ENCODE measurements around the gene TRIM36.

TRIM36 gene

DNA sequence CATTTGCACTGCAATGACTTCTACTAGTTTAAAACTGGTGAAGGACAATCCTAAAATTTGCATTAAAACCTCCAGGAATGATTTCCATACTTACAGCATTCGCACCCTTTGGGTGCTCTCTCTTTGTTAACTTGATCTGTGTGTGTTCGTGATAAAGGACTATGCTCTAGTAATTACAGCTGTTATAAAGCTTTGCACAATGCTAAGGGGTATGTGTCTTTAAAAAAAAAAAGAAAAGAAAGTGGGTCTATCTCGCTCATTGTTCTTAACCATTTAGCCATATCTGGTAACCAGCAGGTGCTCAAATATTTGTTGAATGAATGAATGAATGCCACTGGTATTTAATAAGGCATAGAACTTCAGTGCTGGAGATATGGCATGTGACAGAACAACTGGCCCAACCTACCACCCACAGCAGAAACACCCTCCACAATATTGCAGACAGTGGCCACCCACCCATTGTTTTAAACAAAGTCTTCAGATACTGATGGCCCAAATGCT is 8.7 kb downstream of the TRIM36 start:
- H3K27ac ChIP-seq, result no peak overlapping the region
- no peaks in the 10 kb centered on the region for H3K36me3 ChIP-seq (ENCODE audit: control insufficient read depth, insufficient read depth, low read length)
- H3K4me2 ChIP-seq (ENCODE audit: low read length), result no peak overlapping the region
- H3K79me2 ChIP-seq, result no peaks in the 10 kb centered on the region
- H3K4me1 ChIP-seq, result no peaks in the 10 kb centered on the region
- H3K9me3 ChIP-seq (ENCODE audit: control insufficient read depth, low read length), result no peaks in the 10 kb centered on the region
- H2AFZ ChIP-seq, result no peak overlapping the region
- no peaks in the 10 kb centered on the region for H3K27me3 ChIP-seq (ENCODE audit: control insufficient read depth, insufficient read depth, low read length)
- H3K9ac ChIP-seq, result no peak overlapping the region
- H3K4me3 ChIP-seq (ENCODE audit: low read depth, low read length), result no peak overlapping the region
- TF ChIP-seq, protein P1, sequence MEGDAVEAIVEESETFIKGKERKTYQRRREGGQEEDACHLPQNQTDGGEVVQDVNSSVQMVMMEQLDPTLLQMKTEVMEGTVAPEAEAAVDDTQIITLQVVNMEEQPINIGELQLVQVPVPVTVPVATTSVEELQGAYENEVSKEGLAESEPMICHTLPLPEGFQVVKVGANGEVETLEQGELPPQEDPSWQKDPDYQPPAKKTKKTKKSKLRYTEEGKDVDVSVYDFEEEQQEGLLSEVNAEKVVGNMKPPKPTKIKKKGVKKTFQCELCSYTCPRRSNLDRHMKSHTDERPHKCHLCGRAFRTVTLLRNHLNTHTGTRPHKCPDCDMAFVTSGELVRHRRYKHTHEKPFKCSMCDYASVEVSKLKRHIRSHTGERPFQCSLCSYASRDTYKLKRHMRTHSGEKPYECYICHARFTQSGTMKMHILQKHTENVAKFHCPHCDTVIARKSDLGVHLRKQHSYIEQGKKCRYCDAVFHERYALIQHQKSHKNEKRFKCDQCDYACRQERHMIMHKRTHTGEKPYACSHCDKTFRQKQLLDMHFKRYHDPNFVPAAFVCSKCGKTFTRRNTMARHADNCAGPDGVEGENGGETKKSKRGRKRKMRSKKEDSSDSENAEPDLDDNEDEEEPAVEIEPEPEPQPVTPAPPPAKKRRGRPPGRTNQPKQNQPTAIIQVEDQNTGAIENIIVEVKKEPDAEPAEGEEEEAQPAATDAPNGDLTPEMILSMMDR (IDR thresholded peaks at IDR 0.05), result no peak

DNA sequence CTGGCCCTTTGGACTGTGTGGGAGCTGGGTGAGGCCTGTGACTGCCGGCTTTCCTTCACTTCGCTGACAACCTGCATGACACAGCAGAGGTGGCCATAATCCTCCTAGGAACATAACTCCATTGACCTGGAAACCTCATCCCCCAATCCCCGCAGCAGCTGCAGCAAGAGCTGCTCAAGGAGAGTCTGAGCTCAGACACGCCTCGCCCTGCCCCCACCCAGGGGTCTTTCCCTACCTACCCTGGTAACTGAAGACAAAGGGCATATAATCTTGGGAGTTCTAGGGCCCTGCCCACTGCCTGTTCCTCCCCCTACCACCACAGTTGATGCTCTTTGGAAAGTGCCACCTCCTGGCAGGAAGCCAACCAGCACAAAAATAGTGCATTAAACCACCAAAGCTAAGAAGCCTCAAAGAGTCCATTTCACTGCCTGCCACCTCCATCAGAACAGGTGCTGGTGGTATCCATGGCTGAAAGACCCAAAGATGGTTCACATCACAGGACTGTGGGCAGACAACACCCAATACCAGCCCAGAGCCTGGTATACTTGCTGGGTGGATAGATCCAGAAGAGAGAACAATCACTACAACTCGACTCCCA is 18.4 kb downstream of the TRIM36 start:
- Histone ChIP-seq H2AFZ (no peak overlapping the region), H3K4me3 (ENCODE audit: low read depth, low read length) (no peak overlapping the region), H3K9me3 (ENCODE audit: control insufficient read depth, low read length) (no peaks in the 10 kb centered on the region), H3K36me3 (ENCODE audit: control insufficient read depth, insufficient read depth, low read length) (no peaks in the 10 kb centered on the region), H3K27me3 (ENCODE audit: control insufficient read depth, insufficient read depth, low read length) (no peaks in the 10 kb centered on the region), H3K79me2 (no peaks in the 10 kb centered on the region), H3K9ac (no peak overlapping the region), H3K27ac (no peak overlapping the region), H3K4me1 (no peaks in the 10 kb centered on the region), H3K4me2 (ENCODE audit: low read length) (no peak overlapping the region)
- TF ChIP-seq, protein P1 (IDR thresholded peaks at IDR 0.05), result no peak

DNA sequence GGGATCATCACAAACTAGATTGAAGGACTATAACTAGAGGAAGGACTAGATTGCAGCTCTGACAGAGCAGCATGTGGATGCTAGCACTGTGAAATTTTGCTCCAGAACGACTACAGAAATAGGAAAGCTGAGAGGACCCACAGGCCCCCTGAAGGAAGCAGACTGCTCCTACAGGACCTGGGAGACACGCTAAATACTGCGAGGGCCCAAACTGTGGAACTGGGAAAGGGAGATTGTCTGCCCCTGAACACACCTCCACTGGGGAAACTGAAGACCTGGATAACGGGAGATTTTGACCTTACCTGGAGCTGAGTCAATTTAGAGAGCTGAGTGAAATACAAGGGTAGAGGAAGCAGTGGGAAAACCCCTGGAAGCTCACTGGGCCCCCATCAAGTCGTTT is 19.2 kb downstream of the TRIM36 start:
- Histone ChIP-seq H2AFZ (no peak overlapping the region), H3K27ac (no peak overlapping the region), H3K4me1 (no peaks in the 10 kb centered on the region), H3K27me3 (ENCODE audit: control insufficient read depth, insufficient read depth, low read length) (no peaks in the 10 kb centered on the region), H3K79me2 (no peaks in the 10 kb centered on the region), H3K9ac (no peak overlapping the region), H3K36me3 (ENCODE audit: control insufficient read depth, insufficient read depth, low read length) (no peaks in the 10 kb centered on the region), H3K4me2 (ENCODE audit: low read length) (no peak overlapping the region), H3K4me3 (ENCODE audit: low read depth, low read length) (no peak overlapping the region), H3K9me3 (ENCODE audit: control insufficient read depth, low read length) (no peaks in the 10 kb centered on the region)
- TF ChIP-seq, protein P1 (IDR thresholded peaks at IDR 0.05), result no peak

DNA sequence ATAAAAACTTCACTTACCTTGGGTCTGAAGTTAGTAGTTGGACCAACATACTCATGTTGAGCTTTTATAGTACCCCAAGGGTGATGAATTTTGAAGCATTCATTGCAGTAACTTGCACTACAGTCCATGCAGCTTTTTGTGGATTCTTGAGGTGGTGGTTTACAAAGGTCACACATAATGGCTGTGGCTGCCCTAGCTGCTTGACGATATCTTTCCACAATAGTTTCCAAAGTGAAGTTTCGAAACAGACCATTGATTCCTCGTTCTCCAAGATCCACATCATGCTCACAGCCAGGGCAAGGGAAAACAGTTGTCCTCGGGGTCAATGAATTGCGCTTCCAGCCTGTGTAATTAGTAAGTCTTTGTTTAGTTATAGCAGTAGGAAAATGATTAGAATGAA is 22.7 kb downstream of the TRIM36 start:
- TF ChIP-seq, protein P1 (IDR thresholded peaks at IDR 0.05), result no peak
- Histone ChIP-seq H3K4me3 (ENCODE audit: low read depth, low read length) (no peak overlapping the region), H2AFZ (no peak overlapping the region), H3K9ac (no peak overlapping the region), H3K36me3 (ENCODE audit: control insufficient read depth, insufficient read depth, low read length) (no peaks in the 10 kb centered on the region), H3K27me3 (ENCODE audit: control insufficient read depth, insufficient read depth, low read length) (no peaks in the 10 kb centered on the region), H3K27ac (no peak overlapping the region), H3K4me1 (no peaks in the 10 kb centered on the region), H3K9me3 (ENCODE audit: control insufficient read depth, low read length) (no peaks in the 10 kb centered on the region), H3K79me2 (no peaks in the 10 kb centered on the region), H3K4me2 (ENCODE audit: low read length) (no peak overlapping the region)

DNA sequence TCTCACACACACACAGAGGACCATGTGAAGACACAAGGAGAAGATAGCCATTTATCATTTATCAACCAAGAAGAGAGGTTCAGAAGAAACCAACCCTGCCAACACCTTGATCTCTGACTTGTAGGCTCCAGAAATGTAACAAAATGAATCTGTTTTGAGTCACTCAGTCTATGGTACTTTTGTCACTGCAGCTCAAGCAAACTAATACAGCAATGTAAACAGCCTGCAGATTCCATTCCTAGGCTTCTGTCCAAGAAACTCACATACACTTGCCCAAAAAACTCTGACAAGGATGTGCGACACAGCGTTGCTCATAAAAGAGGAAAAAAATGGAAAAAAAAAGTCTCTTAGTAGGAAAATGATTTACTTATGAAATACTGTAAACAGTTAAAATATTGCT is 33.4 kb downstream of the TRIM36 start:
- Histone ChIP-seq H2AFZ (no peak overlapping the region), H3K4me1 (no peaks in the 10 kb centered on the region), H3K36me3 (ENCODE audit: control insufficient read depth, insufficient read depth, low read length) (no peaks in the 10 kb centered on the region), H3K9me3 (ENCODE audit: control insufficient read depth, low read length) (no peaks in the 10 kb centered on the region), H3K4me3 (ENCODE audit: low read depth, low read length) (no peak overlapping the region), H3K4me2 (ENCODE audit: low read length) (no peak overlapping the region), H3K27ac (no peak overlapping the region), H3K9ac (no peak overlapping the region), H3K27me3 (ENCODE audit: control insufficient read depth, insufficient read depth, low read length) (no peaks in the 10 kb centered on the region), H3K79me2 (no peaks in the 10 kb centered on the region)
- TF ChIP-seq, protein P1 (IDR thresholded peaks at IDR 0.05), result no peak

All from parathyroid adenoma (tissue), 2 donors.